Measurements from ENCODE around the gene MYO5C.

Gene MYO5C

GRCh38 chr15:52164631-52165265, 130.9 kb downstream of the MYO5C start:
- TF ChIP-seq CTCF (IDR thresholded peaks at IDR 0.05; ENCODE audit: borderline replicate concordance, control extremely low read depth, extremely low read depth, insufficient read depth, missing control alignments), result no peak
- DNase-seq (ENCODE audit: low spot score), result no peak
- in situ Hi-C loops (cut with MboI; ENCODE audit: low sequenced_read_pairs, unreplicated experiment), result no loop called here

GRCh38 chr15:52163321-52164190, 132.0 kb downstream of the MYO5C start:
- in situ Hi-C loops (cut with MboI; ENCODE audit: low sequenced_read_pairs, unreplicated experiment), result no loop called here
- TF ChIP-seq CTCF (IDR thresholded peaks at IDR 0.05; ENCODE audit: borderline replicate concordance, control extremely low read depth, extremely low read depth, insufficient read depth, missing control alignments), result no peak
- DNase-seq (ENCODE audit: low spot score), result no peak

- in situ Hi-C loops (cut with MboI; ENCODE audit: low sequenced_read_pairs, unreplicated experiment), result no loop called here
- no peak for TF ChIP-seq CTCF (IDR thresholded peaks at IDR 0.05; ENCODE audit: borderline replicate concordance, control extremely low read depth, extremely low read depth, insufficient read depth, missing control alignments)
- DNase-seq (ENCODE audit: low spot score), result no peak
Measured at GRCh38 chr15:52162876-52163275, 132.7 kb downstream of the MYO5C start.

- DNase-seq (ENCODE audit: low spot score), result no peak
- TF ChIP-seq CTCF (IDR thresholded peaks at IDR 0.05; ENCODE audit: borderline replicate concordance, control extremely low read depth, extremely low read depth, insufficient read depth, missing control alignments), result no peak
- in situ Hi-C loops (cut with MboI; ENCODE audit: low sequenced_read_pairs, unreplicated experiment), result no loop called here
Measured at GRCh38 chr15:52162260-52162659, 133.3 kb downstream of the MYO5C start.

GRCh38 chr15:52161406-52161966, 134.1 kb downstream of the MYO5C start:
- in situ Hi-C loops (cut with MboI; ENCODE audit: low sequenced_read_pairs, unreplicated experiment), result no loop called here
- DNase-seq (ENCODE audit: low spot score), result no peak
- no peak for TF ChIP-seq CTCF (IDR thresholded peaks at IDR 0.05; ENCODE audit: borderline replicate concordance, control extremely low read depth, extremely low read depth, insufficient read depth, missing control alignments)

GRCh38 chr15:52159645-52160044, 136.0 kb downstream of the MYO5C start:
- TF ChIP-seq CTCF (IDR thresholded peaks at IDR 0.05; ENCODE audit: borderline replicate concordance, control extremely low read depth, extremely low read depth, insufficient read depth, missing control alignments), result no peak
- in situ Hi-C loops (cut with MboI; ENCODE audit: low sequenced_read_pairs, unreplicated experiment), result no loop called here
- no peak for DNase-seq (ENCODE audit: low spot score)

All from GM13976 (cell line).